ENCODE measurements around the gene ARAP1. TPM values are rescaled to one million over a fixed set of nuclear protein-coding genes. Genes with fewer than 3 reads are reported as not detected.

The ARAP1 gene
- total RNA-seq, 1 donor from 2014 or later = 58.6 TPM

DNA sequence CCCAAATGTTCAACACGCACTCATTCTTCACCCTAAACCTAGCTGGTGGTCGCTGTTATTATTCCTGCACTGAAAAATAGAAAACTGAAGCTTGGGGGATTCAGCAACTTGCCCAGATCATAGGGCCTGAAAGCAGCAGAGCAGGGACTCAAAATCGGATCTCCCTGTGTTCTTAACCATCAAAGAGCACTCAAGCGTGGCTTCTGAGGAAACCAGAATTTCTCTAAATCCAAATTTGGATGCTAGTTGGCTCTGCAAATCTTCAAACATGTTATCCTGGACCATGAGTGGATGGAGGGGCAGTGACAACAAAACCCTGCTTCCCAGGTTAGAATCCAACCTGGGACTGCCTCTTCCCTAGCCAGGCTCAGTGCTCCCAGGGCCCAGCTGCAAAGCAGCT, 11.6 kb upstream of the ARAP1 start:
- no peak for DNase-seq (ENCODE audit: low read depth, low spot score)

DNA sequence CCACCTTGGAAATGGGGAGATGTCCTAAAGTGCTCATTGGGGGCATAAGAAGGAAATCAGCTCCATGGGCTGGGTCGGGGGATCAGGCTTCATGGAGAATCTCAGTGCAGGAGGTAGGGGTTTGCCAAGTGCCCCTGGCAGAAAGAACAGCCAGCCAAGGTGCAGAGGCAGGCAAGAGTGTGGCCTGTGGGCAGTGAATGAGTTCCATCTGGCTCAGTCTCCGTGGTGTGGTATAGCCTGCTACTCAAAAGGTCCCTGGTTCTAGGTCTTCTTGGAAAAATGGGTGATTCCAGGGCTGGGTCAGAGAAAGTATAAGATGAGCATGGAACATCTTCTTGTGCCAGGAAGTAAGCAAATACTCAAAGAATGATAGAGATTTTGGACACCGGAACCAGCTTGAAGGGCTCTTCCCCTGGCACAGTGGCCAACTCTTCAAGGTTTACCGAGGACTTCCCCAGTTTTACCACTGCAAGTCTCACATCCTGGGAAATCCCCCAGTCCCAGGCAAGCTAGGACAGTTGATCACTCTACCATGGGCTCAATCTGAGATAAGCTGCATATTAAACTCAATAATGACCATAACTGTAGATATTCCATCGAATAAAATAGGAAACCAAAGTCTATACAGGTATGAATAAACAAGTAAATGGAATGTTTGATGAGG, 10.6 kb upstream of the ARAP1 start:
- DNase-seq (ENCODE audit: low read depth, low spot score) = no peak

DNA sequence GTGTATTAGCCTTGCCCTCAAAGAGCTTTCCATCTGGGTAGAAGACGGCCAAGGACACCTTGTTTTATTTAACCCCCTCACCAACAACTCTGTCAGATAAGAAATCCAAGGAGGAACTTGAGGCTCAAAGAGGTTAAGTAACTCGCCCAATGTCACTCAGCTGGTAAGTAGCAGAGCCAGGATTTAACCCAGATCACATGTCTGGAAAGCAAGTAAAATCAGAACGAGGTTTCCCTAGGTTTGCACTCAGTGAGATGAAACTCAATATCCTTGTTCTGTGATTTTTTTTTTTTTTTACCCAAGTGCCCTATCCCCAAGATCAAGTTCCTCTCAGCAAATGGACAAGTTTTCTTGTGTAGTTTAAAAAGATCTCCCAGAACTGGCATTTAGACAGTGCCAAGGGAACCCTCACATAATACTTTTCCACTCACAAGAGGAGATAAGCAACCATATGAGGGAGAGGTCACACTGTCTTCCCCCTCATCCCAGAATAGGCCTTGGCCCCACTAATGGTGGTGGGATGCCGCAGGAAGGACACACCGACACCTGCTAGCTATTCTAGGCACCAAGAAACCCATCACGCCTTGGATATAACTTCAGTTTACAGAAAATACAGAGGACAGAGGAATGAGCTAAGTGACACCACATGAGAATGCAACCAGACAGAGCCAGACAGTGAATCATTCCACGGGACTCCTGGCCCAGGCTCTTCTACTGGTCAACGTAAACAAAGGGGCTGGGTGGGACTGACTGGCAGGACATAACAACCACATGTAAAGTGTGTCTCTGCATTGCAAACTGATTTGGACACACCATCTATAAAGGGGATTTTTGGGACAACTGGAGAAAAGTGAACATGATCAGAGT, 8.6 kb upstream of the ARAP1 start:
- no peak for DNase-seq (ENCODE audit: low read depth, low spot score)

DNA sequence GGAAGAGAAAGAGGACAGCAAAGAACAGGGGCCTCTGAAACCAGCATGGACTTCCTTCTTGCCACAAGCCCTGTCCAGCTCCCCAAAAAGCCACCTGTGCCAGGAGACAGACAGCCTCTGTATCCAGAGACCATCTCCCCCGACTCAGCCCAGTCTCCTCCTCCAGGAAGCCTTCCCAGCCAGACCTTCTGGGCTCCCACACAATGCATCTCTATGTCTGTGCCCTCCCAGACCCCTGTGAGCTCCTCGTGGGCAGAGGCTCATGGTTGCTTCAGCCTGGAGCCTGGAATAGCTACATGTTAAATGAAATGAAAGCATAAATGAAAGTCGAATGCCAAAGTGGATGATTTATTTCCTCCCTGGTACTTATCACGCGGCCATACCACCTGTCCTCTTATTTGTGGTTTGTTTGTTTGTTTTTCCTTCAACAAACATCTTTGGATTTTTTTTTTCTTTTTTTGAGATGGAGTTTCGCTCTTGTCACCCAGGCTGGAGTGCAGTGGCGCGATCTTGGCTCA, 7.3 kb upstream of the ARAP1 start:
- DNase-seq (ENCODE audit: low read depth, low spot score) = no peak

DNA sequence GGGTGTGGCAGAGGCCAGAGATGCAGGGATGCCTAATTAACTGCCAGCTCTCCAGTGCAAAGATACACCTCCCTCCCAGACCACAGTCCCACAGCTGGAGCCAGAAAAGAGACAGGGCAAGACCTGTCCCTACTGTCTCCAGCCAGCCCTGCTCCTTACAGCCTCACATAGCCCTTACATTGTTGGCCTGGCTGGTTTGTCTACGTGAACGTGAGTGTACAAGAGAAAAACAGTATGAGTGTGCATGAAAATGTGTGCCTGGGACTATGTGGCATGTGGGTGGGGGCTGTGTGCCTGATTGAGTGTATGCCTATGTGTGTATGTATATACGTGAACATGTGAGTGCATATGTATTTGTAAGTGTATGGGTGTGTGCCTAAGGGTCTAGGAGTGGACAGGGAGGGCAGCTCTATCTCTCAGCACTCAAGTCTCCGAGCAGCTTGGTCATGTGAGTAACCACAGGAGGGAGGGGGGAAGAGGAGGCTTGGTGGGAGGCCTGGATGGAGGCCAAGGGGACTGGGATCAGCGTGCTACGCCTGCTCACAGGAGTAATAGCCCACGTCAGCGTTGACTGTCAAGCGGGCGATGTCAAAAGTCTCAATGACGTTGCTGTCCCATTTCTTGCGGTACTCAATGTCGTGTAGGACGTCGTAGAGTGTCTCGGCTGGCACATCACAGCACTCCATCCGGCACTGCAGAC, 6.6 kb upstream of the ARAP1 start:
- DNase-seq (ENCODE audit: low read depth, low spot score) = no peak

DNA sequence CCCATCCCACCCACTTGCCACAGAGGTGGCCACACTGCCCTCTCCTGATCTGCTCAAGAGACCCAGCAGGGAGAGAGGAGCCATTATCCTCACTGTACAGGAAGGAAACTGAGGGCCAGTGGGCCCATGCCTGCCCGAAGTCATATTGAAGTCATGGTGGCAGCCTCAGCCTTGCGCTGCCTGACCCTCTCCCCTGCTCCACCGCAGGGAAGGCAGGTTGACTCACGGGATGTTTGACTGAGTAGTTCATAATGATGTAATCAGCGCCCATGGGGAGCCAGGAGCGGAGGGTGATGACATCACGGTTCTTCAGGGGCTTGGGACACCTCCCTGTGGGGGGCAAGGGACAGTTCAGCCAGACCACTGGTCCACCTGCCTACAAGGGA, 6.1 kb upstream of the ARAP1 start:
- DNase-seq (ENCODE audit: low read depth, low spot score) = no peak

DNA sequence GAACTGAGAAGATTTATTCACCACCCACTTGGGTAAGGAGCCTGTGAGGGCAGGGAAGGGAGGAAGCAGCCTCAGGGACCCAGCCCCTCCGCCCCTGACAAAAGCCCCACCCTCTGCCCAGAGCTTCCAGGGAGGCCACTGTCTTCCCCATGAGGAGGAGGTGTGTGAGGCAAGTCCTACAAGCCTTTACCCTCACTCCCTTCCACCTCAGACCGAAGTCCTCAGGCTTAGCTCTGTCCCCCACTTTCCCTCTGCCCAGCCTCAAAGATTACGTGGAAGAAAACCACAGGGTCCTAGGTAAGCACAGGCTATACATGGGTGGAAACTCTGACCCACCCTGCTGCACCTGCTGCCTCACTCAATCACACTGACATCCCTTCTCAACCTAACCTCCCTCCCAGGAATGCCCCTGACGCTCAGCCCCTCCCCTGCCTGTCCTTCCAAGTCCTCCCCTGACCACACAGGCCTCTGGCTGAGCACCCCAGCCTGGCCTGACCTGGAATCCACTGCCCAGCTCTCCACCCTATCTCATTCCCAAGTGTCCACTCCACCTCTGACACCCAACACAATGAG, 3.6 kb upstream of the ARAP1 start:
- DNase-seq (ENCODE audit: low read depth, low spot score) = no peak

DNA sequence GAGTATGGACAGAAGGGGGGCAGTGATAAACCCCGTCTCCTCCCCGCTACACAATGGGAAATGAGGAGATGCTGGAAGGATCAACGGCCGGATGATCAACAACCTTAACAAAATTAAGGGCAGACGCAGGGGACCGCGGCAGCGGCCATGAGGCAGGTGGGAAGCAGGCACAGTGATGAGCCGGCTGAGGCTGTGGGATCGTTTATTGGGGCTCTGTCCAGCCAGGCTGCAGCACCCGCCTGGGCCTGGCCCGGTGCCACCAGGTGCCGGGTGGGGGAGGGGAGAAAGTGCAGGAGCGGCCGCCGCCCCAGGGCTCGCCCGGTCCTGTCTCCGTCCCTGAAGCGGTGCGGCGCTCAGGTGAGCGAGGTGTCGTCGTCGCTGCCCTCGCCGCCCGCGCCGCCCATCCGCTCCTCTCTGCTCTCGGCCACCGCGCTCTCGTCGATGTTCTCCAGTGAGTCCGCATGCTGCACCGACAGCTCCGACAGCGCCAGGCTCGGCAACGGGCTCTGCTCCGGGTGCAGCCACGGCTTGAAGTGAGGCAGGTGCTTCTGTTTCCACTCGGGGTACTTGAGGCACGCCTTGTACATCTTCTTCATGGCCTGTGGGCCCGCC, 2.4 kb upstream of the ARAP1 start:
- DNase-seq (ENCODE audit: low read depth, low spot score) = no peak

DNA sequence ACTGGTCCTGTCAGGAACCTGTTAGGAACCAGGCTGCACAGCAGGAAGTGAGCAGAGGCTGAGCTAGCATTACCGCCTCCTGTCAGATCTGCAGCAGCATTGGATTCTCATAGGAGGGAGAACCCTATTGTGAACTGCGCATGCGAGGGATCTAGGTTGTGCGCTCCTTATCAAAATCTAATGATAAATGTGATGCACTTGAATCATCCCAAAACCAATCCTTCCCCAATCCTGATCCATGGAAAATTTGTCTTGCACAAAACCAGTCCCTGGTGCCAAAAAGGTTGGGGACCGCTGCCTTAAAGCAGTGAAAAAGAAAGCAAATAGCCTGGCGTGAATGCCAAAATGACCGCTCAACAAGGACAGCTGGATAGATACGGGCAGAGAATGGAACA, 1.9 kb upstream of the ARAP1 start:
- DNase-seq (ENCODE audit: low read depth, low spot score) = no peak

DNA sequence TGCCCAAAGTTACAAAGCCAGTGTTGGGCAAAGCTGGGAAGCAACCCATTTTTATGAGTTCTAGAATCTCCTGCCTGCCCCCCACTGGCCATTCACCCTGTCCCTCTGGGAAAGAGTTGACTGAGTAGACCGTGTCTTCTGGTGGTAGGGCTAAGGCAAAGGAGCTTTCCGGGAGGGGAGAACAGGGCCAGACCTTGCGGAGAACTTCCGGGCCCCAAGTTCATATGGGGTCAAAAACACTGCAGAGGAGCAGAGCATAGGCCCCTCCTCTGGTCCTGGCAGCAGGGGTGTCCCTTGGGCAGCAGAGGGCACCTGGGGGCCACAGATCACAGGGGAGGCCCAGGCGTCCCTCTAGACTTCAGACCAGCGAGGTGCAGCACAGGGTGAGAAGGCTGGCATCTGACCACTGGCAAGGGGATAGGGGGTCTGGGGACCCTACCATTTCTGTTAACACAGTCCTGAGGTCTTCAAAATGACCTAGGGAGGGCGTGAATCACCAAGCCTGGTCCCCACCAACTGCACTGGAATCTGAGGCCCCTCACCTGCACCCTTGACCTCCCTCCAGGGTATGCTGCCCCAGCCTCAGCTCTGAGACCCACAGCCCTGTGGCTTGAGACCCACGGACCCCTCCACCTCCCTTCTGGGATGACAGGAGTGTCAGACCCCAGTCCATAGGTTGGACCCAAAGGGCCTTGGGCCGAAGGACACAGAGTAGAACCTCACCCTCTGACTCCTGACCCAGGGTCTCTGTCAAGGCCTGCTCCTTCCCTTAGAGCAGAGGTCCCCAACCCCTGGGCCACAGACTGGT, 1.3 kb upstream of the ARAP1 start:
- no peak for DNase-seq (ENCODE audit: low read depth, low spot score)

DNA sequence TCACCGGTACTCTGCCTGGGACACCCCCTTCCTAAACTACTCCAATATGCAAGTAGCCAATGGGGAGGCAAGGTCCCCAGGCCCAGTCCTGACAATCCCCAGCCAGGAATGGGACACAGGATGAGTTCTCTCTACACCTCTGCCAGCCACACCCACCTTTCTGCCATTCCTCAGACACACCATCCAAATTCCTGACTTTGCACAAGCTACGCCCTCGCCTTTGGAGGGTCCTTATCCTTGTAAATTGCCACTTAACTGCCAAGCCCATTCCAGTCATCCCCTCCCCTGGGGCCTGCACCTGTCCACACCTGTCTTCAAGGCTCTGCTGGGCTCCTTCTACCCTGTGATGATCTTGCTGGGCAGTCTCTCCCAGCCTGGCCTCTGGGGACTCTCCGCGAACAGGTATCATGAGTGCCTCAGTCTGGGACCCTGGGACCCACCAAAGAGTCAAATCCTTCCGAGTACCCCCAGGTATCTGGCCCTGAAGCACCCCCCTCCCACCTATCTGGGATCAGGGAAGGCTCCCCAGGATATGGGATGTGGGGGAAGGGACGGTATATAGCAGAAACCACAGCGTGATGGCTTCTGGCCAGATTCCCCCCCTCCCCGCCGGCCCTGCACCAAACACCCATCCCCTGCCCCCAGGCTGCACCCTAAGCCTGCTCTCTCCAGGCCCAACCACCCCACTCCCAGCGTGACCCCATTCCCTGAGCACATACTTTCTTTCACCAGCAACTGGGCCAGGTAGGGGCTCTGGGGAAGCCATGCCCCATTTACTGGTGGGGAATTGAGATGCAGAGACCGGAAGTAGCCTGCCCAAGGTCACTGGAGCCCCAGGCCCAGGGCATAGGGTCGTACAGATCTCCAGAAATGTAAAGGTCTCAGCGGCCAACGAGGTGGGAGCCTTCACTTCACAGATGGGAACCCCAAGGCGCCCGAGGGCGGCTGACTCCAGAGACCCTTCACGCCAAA, 806 bp downstream of the ARAP1 start:
- no peak for DNase-seq (ENCODE audit: low read depth, low spot score)

DNA sequence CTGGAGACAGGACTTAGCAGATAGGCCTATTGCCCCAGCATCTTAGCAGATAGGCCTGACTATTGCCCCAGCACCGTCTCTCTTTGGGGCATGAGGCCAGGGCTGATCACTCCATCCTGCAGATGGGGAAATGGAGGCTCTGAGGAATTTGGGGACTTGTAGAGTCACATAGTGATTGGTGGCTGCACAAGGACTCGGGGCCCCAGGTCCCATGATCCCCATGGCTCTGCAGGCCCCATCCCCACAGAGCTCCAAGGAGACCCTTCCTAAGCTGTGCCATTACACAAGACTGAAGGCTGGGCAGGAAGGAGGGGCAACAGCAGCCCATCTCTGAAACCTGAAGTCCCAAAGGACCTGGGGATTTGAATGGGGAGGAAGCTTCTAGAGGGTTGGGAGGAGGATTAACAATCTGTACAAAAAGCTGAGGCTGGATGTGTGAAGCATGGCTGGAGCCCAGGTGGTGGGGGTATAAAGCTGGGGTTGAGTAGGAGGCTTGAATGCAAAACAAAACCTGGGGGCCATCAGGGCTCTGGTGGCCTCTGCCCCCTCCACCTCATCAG, 1.6 kb downstream of the ARAP1 start:
- no peak for DNase-seq (ENCODE audit: low read depth, low spot score)

DNA sequence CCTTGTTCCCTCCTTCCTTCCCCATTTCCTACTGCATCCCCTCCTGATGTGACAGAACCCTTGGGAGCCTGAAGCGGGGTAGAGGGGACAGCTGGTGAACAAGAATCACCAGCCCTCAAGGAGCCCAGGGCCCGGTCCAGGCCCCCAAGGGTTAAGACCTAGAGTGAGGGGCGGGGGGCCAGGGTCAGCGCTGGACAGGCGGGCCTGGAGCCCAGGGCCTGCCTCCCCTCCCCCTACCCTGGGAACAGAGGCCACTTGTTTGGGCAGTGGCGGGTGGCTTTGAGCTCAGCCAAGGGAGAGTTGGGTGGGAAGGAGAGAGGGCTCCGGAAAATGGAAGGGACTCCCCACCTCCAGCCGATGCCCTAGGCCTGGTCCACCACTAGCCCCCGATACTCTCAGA, 2.1 kb downstream of the ARAP1 start:
- no peak for DNase-seq (ENCODE audit: low read depth, low spot score)

DNA sequence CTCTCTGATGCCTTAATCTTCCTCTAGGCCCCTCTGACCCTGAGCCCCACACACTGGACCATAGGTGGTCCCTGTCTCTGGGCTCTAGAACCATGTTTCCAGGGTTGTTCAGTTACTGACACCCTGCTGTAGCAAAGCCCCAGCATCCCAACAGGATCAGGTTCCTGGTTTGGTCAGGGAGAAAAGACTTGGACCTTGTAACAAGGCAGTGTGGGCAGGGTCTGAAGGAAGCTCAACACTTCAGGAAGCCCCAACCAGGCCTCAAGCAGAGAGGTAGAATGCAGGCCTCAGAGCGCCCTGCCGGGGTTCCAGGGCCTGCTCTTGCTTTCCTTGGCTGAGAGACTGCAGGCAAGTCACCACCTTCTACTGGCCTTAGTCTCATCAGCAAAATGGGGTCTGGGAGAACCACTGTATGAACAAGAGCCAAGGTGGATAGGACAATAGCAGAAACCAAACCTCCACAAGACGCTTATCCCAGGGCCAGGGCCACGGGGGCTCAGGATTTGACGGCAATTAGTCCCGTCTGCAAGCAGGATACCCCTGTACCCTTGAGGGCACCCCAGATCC, 4.8 kb downstream of the ARAP1 start:
- no peak for DNase-seq (ENCODE audit: low read depth, low spot score)

DNA sequence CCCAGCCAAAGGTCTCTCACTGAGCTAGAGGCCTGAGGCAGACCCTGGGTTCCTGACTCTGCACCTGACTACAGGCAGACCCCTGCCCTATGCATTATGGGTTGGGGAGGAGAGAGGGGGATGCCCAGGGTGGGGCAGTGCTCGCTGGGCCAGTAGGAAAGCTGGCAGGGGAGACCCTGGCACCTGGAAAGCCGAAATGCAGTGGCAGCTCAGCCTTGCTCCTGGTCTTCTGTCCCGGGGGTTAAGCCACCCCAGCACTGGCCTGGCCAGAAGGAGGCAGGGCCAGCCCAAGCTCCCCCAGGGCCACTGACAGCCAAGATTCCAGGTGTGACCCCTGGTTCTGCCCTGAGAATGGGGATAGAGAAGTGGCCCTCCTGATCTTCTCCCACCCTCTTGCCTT, 5.4 kb downstream of the ARAP1 start:
- no peak for DNase-seq (ENCODE audit: low read depth, low spot score)

DNA sequence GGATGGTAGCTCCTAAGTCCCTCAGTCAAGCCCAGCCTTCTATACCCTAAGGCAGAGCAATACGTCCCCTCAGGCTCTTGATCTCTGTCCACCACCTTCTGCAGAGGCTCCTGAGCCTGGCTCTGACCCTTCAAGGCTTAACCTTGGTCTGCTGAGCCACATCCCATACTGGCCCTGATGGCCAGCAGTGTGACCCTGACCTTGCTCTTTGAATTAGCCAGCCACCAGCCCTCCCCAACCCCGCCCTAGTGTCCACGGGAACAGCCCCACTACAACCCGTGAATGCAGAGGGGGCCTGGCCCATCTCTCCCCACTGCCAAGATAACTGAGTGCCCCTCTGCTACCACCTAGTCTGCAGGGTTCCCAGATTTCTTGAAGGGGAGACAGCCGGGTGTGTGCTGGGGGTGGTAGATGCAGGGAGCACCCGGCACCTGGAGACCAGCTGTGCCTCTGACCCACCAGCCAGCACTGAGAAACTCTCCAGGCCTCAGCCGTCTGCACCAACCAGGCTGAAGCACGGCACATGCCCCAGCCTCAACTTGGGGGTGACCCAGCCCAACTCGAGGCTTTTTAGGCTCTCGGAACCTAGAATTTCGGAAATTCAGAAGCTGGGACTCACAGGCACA, 6.2 kb downstream of the ARAP1 start:
- DNase-seq (ENCODE audit: low read depth, low spot score) = no peak

DNA sequence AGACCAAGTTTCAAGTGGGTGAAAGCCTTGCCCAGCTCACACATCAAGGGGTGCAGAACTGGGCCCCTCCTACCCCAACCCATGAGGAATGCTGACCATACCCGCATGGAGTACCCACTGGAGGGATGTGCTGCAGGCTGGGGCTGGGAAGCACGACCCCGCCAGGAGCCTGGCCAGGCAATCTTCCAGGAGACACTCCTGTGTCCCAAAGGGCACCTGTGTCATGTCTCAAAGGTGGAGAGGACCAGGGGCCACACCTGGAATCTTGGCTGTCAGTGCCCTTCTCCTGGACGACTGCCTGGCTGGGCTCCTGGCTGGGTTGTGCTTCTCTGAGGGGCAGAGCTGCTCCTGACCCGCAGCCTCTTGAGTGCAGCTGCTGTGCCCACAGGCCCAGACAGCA, 6.7 kb downstream of the ARAP1 start:
- no peak for DNase-seq (ENCODE audit: low read depth, low spot score)

DNA sequence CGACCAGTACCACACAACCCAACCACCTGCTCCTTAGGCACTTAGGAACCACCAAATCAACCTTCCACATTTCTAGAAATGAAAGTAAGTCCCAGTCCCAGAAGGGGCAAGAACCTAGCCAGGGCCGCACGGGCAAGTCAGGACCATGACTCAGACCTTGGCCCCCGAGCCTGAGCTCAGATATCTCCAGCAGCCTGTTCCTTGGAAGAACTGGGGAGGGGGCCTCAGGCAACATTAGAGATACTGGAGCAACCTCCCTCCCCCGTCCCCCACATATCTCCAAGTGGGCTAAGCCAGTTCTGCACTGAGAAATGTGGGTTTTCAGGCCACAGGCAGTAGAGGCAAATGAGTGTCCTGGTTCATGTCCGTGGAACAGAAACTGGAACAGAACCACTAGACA, 7.7 kb downstream of the ARAP1 start:
- no peak for DNase-seq (ENCODE audit: low read depth, low spot score)
